T-helper 1 cell treated with Interleukin-12 subunit alpha and Interleukin-12 subunit beta and Interleukin-4 antibody, amounts not matched to agents 30 ng/mL and 1 ng/mL, for 36 hours (primary cell): ENCODE measurements around the gene TMEM132E. TPM values are rescaled to one million over a fixed set of nuclear protein-coding genes. Genes with fewer than 3 reads are reported as not detected.

Experiments
- total RNA-seq: library from RNA; stranded (reverse); gene quantifications from 2 replicates; pipeline ENCODE4 v1.2.3, GENCODE V29; 2022

TMEM132E gene
- total RNA-seq, 1 donor from 2014 or later, result 0.07 TPM

Other genes with a start within 250 kb of the TMEM132E start
- gene CCL13, start 223.1 kb upstream of the TMEM132E start, total RNA-seq, result not detected in 2 replicates
- gene CCL1, start 216.3 kb upstream of the TMEM132E start, total RNA-seq, result 22.4 and 27.2 TPM in 2 replicates